Activated CD8-positive, alpha-beta memory T cell treated with anti-CD3 and anti-CD28 coated beads, Interleukin-2, amount 50 U/mL, for 24 hours (primary cell): Measurements from ENCODE around the gene RUSC1.
A peak's percentile ranks its signal among the peaks of the same experiment; 100 is the strongest.
"Not testable (repeated sequence)": the region's sequence is repeated elsewhere in the genome, so short reads cannot be mapped to it uniquely, and the experiment has no call there.

Source experiments
- DNase-seq: peaks from one replicate; pipeline ENCODE4 v3.0.0-alpha.2; 2020; ENCODE audit errors: extremely low read depth

The RUSC1 gene, protein sequence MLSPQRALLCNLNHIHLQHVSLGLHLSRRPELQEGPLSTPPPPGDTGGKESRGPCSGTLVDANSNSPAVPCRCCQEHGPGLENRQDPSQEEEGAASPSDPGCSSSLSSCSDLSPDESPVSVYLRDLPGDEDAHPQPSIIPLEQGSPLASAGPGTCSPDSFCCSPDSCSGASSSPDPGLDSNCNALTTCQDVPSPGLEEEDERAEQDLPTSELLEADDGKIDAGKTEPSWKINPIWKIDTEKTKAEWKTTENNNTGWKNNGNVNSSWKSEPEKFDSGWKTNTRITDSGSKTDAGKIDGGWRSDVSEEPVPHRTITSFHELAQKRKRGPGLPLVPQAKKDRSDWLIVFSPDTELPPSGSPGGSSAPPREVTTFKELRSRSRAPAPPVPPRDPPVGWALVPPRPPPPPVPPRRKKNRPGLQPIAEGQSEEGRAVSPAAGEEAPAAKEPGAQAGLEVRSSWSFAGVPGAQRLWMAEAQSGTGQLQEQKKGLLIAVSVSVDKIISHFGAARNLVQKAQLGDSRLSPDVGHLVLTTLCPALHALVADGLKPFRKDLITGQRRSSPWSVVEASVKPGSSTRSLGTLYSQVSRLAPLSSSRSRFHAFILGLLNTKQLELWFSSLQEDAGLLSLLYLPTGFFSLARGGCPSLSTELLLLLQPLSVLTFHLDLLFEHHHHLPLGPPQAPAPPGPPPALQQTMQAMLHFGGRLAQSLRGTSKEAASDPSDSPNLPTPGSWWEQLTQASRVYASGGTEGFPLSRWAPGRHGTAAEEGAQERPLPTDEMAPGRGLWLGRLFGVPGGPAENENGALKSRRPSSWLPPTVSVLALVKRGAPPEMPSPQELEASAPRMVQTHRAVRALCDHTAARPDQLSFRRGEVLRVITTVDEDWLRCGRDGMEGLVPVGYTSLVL

DNA sequence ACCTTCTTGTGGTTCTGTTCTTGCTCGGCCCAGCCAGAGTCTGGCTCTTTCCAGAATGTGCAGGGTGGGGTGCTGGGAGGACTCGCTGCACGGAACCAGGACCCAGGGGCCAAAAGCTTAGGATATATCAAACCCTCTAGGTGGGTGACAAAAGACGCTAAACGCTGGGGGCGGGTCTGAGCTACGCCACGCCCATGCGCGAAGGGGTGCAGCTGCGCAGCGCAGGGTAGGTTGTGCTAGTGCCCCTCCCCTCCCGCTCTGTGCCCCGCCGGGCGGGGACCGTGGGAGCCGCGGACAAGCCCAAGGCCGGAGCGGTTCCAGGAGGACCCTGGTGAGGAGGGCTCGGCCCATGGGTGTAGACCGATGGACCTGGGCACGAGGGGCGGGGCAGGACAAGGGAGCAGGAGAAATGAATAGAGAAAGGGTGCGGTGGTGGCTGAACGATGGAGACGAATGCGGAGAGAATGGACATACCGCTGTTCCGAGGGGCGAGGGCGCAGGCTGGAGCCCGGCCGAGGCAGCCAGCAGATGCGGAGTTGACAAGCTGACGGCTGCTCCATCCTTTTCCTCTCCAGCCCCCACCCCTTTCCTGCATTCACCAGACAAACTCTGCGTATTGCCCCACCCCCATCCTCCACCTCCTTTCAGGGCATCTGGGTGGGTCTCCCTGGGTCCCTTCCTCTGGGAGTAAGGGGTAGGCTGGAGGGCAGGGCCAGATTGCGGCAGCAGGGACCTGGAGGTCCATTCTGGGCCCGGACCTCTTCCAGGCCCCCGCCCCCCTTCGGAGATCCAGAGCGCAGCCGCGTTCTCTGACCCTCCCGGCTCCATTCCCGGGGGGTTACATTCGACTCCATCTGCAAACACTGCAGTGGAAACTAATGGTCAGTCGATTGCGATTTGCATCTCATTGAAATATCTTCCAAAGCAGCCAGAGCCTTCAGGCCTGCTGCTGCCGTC is at the start of gene RUSC1:
Gene RUSC1 (plus strand): TSS at position 234 of the 957 bp plus-strand sequence. CDS start 880 bp downstream, outside the sequence.
- DNase-seq = peak; percentile 40

DNA sequence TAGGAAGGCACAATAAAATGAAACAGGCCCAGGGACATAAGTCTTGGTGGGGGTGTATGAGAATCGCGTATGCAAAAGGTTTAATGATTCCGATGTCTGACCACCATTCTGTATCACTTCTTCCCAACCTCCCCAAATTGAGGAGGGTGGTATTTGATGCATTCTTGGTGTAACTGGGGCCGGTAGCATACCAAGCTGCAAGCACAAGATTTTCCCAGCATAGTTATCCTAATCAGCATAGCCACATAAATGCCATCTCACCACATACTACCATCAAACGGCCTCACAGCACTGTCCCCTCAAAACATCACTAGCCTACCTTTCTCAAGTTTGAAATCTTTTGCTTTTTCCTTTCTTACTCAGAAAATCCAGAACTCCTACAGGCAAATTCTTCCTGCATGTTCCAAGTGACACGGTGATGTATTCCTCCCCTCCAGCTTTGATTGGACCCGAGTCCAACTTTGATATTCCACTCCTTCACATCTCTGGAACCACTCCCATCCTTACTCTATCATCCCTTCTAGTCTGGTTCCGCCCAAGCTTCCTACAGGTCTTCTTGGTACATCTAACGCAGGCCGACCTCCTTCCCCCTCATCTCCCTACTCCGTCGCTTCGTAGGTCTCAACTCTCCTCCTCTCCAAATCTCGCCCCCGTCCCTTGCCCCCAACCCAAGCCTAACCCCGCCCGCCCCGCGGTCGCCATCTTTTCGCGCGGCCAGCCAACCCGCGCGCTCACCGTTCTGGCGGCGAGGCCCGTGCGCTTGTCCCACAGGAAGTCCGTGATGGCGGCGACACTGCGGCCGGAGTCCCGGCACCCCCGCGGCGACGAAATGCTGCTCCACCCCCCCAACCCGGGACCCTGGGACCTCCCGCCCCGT is 48.0 kb upstream of the RUSC1 start:
- no peak for DNase-seq

DNA sequence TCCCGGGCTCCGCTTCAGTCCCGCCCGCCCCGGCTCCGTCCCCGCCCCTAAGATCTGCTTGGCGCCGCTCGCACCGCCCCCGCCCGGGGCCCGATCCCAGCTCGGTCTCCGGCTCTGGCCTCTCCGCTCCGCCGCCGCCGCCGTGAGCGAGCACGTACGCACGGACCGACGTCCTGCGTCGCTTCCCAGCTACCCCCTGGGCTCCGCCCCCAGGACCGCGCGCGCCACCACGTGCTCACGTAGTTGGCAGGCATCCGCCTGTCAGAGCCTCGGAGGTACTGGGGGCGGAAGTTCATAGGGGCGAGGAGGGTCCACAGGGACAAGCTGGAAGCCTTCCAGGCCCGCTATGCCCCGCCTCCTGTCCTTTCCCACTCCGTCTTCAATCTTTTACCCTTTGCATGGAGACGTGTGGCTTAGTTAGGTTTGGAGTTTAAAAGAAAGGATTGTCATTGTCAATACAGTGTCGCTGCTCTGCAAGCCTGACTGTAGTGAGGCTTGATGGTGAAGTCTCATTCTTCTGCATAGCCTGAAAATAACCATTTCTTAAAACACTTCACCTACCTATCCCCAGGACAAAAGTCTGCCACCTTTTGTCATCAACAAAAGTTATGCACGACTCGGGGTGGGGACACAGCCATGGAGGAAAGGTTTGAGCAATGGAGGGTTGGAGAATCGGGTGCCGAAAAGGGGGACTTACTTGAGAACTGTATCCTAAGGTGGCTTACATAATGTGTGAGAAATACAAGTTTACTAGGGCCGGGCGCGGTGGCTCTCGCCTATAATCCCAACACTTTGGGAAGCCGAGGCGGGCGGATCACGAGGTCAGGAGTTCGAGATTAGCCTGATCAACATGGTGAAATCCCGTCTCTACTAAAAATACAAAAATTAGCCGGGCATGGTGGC is 47.1 kb upstream of the RUSC1 start, which contains the start of gene CLK2:
Gene CLK2 (minus strand): TSS at position 162 of the 903 bp plus-strand sequence. CDS start 2,527 bp downstream, outside the sequence.
- DNase-seq = peak; percentile 88

DNA sequence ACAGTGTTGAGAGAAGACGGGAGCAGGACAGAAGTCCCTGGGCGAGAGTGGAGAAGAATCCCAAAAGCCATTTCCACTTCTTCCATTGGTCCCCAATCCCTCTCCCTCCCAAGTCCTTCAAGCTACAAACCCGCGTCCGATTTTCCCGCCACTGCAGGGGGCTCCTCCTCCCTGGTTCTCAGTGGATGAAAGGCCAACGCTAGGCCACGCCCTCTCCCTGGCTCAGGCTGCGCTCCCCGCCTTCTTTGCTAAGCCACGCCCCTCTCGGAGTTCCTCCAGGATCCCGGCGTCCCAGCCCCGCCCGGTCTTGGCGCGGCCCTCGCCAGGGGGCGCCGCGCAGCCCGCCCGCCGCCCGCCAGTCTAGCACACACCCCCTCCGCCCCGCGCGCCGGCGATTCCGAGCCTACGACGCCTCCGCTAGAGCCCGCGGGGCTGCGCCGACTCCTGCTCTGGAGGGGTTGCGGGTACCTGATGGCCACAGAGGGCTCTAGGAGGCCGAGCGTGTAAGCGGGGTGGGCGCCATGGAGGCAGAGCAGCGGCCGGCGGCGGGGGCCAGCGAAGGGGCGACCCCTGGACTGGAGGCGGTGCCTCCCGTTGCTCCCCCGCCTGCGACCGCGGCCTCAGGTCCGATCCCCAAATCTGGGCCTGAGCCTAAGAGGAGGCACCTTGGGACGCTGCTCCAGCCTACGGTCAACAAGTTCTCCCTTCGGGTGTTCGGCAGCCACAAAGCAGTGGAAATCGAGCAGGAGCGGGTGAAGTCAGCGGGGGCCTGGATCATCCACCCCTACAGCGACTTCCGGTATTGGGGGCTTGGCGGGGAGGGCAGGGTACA is 43.4 kb upstream of the RUSC1 start, which contains the start of gene HCN3:
Gene HCN3 (plus strand): TSS at position 394 of the 832 bp plus-strand sequence. CDS start 128 bp downstream, at position 522.
- DNase-seq = peak; percentile 94

DNA sequence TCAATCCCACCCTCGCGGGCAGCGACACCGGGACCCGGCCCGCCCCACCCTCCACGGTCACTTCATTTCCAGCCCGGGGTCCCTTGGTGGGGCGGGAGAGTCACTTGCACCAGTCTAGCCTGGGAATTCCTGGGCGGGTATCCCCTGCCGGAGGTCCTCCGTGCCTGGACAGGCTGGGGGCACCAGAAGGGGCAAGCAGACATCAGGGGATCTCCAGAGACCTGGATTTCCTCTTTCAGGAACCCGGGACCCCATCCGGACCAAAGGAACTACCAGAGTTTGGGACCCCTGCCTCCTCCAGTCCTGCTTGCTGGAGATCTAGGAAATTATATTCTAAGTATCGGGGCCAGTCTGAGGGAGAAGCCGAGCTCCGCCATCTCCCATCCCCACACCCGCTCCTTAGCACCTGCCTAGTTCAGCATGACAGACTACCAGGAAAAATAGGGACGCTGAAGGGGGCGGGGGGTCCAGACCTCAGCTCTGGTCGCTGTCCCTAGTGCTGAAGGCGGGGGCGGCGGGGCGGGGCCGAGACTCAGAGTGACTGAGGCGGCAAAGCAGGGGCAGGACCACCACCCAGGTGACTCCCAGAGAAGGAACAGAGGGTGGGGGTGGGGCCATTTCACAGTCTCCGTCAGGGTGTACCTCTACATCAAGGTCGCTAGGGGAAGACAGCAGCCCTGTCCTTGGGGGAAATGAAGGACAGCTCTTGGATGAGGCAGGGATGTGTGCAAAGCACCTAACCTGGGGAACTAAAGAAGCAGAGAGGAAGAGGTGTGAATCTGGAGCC is 42.6 kb upstream of the RUSC1 start:
- DNase-seq = peak; percentile 33

DNA sequence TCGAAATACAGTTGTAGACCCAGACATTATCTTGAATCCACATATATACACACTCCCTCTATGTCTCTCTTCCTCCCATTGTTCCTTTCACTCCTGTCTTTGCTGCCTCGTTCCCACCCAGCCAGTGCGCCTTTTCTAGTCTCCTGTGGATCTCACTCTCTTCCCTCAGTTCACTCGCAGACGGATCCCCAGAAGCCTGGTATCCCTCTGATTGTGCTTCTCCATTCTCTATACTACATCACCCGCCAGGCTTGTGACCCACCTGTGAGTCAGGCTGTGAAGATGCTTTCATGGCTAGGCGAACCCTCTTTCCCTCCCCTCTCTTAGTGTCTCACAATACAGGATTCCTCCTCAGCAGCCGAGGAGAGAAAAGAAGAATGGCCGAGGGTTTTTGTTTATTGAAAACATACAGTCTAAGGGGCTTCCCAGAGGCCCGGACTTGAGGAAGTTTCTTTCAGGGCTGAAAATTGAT is 42.0 kb upstream of the RUSC1 start:
- no peak for DNase-seq

DNA sequence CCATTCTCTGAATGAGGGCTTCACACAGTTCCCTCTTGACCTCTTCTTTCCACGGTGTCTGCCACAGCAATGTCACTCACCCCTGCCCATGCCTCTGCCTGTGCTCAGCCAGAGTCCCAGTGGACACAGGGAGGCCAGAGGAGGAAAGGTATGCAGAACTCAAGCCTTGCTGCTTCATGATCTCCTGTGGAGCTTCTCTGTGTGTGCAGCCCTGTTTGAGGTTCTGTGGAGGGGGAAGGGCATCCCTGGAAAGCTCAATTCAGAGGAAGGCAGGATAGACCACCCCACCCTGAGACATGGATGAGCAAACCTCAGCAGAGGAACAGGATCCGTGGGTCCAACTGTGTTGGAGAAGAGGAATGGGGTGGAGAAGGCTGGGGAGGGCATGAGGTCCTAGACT is 41.4 kb upstream of the RUSC1 start:
- no peak for DNase-seq

DNA sequence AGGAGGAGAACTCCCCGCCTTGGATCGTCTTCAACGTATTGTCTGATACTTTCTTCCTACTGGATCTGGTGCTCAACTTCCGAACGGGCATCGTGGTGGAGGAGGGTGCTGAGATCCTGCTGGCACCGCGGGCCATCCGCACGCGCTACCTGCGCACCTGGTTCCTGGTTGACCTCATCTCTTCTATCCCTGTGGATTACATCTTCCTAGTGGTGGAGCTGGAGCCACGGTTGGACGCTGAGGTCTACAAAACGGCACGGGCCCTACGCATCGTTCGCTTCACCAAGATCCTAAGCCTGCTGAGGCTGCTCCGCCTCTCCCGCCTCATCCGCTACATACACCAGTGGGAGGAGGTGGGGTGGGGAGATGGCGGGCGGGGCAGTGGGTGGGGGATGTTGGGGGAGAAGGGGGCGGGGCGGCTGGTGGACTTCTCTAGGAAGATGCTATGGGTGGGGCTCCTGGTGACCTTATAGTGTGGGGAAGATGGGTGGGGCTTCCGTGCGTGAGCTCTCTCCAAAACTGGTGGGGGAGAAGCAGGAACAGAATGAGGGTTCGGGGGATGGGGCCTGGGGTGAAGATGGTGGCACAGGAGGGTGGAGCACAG is 38.1 kb upstream of the RUSC1 start:
- DNase-seq = no peak

DNA sequence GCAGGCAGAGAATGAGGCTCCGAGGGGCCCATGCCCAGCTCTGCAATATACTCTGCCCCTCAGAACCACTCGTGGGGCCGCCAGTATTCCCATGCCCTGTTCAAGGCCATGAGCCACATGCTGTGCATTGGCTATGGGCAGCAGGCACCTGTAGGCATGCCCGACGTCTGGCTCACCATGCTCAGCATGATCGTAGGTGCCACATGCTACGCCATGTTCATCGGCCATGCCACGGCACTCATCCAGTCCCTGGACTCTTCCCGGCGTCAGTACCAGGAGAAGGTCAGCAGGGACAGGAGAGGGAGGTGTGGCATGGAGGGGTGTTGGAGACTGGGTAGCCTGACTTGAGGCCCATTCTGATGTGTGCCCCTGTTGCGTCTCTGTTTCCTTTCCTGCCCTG is 36.2 kb upstream of the RUSC1 start:
- no peak for DNase-seq

DNA sequence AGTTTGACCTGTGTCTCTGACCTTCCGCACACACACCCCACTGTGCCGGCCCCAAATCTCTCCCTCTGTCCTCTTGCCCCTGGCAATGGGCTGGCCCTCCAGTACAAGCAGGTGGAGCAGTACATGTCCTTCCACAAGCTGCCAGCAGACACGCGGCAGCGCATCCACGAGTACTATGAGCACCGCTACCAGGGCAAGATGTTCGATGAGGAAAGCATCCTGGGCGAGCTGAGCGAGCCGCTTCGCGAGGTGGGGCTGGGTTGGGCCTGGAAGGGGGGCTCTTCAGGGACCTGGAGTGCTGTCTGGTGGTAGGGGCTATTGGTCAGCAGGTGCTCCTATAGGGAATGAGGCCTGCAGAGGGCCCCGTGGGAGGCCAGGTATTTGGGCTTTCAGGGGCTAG is 35.6 kb upstream of the RUSC1 start:
- DNase-seq = no peak

DNA sequence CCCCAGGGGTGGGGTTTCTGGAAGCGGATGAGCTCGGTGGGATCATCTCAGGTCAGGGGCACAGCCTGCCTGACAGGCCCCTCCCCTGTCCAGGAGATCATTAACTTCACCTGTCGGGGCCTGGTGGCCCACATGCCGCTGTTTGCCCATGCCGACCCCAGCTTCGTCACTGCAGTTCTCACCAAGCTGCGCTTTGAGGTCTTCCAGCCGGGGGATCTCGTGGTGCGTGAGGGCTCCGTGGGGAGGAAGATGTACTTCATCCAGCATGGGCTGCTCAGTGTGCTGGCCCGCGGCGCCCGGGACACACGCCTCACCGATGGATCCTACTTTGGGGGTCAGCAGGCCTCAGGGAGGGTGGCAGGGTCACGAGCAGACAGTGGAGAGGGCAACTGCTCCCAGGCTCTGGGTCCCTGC is 35.1 kb upstream of the RUSC1 start:
- no peak for DNase-seq

DNA sequence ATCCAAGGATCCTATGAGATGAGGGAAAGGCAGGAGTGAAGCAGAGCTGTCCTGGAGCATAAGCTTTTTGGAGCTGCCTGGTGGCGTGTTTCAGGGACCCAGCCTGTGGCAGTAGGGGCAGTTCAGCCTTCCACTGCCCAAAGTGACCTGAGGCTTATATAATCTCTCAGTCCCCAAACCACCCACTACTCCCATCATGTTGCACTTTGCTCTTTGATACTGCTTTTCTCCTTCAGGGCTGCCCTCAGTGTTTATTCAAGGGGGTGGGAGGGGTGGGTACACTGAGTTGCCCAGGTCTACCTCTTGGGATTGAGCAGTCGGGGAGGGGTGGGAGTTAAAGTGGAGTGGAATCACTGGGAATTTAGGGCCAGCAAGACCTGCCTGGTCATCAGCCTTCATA is 34.1 kb upstream of the RUSC1 start:
- no peak for DNase-seq

DNA sequence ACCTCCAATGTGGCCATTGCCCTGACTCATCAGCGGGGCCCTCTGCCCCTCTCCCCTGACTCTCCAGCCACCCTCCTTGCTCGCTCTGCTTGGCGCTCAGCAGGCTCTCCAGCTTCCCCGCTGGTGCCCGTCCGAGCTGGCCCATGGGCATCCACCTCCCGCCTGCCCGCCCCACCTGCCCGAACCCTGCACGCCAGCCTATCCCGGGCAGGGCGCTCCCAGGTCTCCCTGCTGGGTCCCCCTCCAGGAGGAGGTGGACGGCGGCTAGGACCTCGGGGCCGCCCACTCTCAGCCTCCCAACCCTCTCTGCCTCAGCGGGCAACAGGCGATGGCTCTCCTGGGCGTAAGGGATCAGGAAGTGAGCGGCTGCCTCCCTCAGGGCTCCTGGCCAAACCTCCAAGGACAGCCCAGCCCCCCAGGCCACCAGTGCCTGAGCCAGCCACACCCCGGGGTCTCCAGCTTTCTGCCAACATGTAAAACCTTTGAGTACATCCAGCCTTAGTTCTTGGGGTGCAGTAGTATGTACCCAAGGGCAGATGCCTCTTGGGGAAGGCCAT is 32.6 kb upstream of the RUSC1 start:
- DNase-seq = no peak

DNA sequence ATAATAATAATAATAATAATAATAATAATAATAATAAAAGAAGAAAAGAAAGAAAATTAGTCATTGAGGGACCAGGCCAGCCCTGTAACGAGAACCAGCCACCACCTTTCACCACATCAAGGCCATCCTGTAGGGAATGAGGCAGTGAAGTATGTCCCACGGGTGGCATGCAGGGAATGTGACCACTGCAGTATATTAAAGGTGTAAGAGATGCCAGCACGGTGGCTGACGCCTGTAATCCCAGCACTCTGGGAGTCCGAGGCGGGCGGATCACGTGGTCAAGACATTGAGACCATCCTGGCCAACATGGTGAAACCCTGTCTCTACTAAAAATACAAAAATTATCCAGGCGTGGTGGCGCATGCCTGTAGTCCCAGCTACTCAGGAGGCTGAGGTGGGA is 29.7 kb upstream of the RUSC1 start:
- DNase-seq = not testable (repeated sequence)

DNA sequence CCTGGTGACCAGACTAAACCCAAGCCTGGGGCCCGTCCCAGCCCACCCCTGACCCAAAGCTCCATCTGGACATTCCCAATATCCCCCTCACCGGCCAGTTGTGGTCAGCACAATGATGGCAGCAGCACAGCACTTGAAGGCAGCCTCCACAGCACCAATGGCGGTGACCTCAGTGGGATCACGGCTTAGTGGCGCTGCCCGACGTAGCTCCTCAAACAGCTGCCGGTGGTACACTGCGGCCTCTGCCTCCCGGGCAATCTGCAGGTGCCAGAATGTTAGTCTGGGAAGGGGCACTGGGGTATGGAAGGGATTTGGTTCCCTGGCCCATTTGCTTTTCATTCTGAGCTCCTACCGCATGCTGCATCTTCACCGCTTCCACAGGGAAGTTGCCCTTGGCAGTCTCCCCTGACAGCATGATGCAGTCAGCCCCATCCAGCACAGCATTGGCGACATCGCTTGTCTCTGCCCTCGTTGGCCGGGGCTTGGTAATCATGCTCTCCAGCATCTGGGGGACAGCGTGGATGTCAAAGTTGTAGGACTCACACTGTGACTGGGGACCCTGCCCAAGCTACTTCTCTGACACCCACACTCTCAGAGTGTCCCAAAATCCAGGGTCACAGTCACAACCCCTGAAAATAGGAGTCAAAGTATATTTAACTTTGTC is 27.5 kb upstream of the RUSC1 start:
- DNase-seq = no peak

DNA sequence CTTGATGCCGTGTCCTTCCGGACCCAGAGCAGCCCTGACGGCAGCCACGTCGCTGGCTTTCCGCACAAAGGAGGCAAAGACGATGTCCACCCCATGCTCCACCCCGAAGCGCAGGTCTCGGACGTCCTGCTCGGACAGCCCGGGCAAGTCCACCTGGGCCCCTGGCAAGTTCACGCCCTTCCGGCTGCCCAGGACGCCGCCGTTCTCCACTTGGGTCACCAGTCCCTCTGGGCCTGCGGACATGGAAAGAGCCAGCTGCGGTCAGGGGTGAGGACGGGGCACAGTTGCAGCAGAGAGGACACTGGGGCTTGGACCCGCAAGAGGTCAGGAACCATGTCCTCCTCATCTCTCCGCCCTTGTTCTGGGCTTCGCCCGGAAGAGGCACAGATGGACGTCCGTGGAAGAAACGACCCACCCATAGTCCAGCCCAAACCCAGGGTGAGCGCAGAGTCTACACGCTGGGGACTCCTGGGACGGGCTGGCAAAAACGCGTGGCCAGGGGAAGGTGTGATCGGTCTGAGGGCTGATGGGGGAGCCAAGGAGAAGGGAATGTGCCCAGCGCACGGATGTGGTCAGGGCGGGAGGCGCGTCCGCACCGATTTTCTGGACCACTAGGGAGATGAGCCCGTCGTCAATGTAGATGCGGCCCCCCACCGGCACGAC is 26.0 kb upstream of the RUSC1 start:
- no peak for DNase-seq
